Activated CD4-positive, alpha-beta T cell treated with anti-CD3 and anti-CD28 coated beads for 36 hours (primary cell): ENCODE results near the gene IFI35. TPM values are rescaled to one million over a fixed set of nuclear protein-coding genes. Genes with fewer than 3 reads are reported as not detected.

Experiments
- ATAC-seq: fragments of 200-7000 bp; cut with Tn5 transposase; one replicate; pipeline ENCODE4 v1.10.0; 2021; ENCODE audit warnings: mild to moderate bottlenecking, moderate library complexity
- CTCF ChIA-PET: fragments of 350-600 bp; sonication (Branson Sonifier 250); formaldehyde crosslinking; loops from one replicate; lab custom pipeline; 2021; ENCODE audit warnings: antibody characterized with exemption; lab: Charles Lee
- POLR2A ChIA-PET: fragments of 350-600 bp; sonication (Branson Sonifier 250); formaldehyde crosslinking; loops from one replicate; lab custom pipeline; 2021; ENCODE audit warnings: antibody characterized with exemption, inconsistent platforms; lab: Charles Lee
- DNase-seq: peaks from one replicate; pipeline ENCODE4 v3.0.0-alpha.2; 2020
- H3K27ac Mint-ChIP-seq: one replicate; pipeline ENCODE4 v1.8.0; 2021; ENCODE audit warnings: mixed read lengths
- H3K27me3 Mint-ChIP-seq: one replicate; pipeline ENCODE4 v1.8.0; 2021; ENCODE audit warnings: mixed read lengths
- H3K36me3 Mint-ChIP-seq: one replicate; pipeline ENCODE4 v1.8.0; 2021; ENCODE audit warnings: low read depth, mixed read lengths
- H3K4me1 Mint-ChIP-seq: one replicate; pipeline ENCODE4 v1.8.0; 2021; ENCODE audit warnings: mixed read lengths
- H3K4me3 Mint-ChIP-seq: one replicate; pipeline ENCODE4 v1.8.0; 2021; ENCODE audit warnings: mild to moderate bottlenecking, moderate library complexity, mixed read lengths
- H3K9me3 Mint-ChIP-seq: one replicate; pipeline ENCODE4 v1.8.0; 2021; ENCODE audit warnings: low read depth, mixed read lengths
- intact Hi-C, 2 experiments: fragments of 100-400 bp; cut with DNase I in 1 of 2; cut with micrococcal nuclease in 1 of 2; formaldehyde crosslinking; loops; one replicate each; pipeline versions ENCODE4 v1.14.2 to v1.15.1; 2022 to 2024; cut with DNase I, micrococcal nuclease
- total RNA-seq, 2 experiments: library from RNA; stranded (reverse); gene quantifications; one replicate each; pipeline ENCODE4 v1.2.3, GENCODE V29; 2021

IFI35 gene
- total RNA-seq, 2 experiments from 2014 or later = 65.3 to 68.1 TPM

GRCh38 chr17:43025290-43025657 is 18.7 kb downstream of the IFI35 start:
- Mint-ChIP-seq H3K4me3 (peak overlapping the region; percentile 61), H3K27ac (no peak overlapping the region), H3K27me3 (no peaks in the 10 kb centered on the region), H3K9me3 (no peaks in the 10 kb centered on the region), H3K4me1 (peaks cover 20% of the 10 kb centered on the region), H3K36me3 (no peaks in the 10 kb centered on the region)
- ChIA-PET CTCF (interaction anchor here (0.6 to 1.7 kb wide), 2 partner anchors 27 to 144 kb away, joined by 3 to 14 read pairs; partner anchors contain the start of gene RPL27), POLR2A (interaction anchor here (1.4 kb wide), 1 partner anchor 291 kb away, joined by 9 read pairs; no protein-coding TSS in a partner anchor)
- peak; percentile 0 for ATAC-seq
- intact Hi-C loops = loop anchor here in 1 of 2 experiments (2.0 kb wide), 1 partner anchor 364 kb away; no protein-coding TSS in a partner anchor
- DNase-seq = no peak

- Mint-ChIP-seq H3K4me3 (peak overlapping the region; percentile 61), H3K9me3 (no peaks in the 10 kb centered on the region), H3K27ac (no peak overlapping the region), H3K27me3 (no peaks in the 10 kb centered on the region), H3K36me3 (no peaks in the 10 kb centered on the region), H3K4me1 (peaks cover 15% of the 10 kb centered on the region)
- ChIA-PET CTCF (interaction anchor here (0.7 kb wide), 2 partner anchors 15 to 348 kb away, joined by 3 read pairs; no protein-coding TSS in a partner anchor), POLR2A (no interaction called here)
- DNase-seq = no peak
- no peak for ATAC-seq
- intact Hi-C loops = loop anchor here in 1 of 2 experiments (2.0 kb wide), 1 partner anchor 363 kb away; no protein-coding TSS in a partner anchor
Measured at GRCh38 chr17:43025766-43026537, 19.4 kb downstream of the IFI35 start.

DNA sequence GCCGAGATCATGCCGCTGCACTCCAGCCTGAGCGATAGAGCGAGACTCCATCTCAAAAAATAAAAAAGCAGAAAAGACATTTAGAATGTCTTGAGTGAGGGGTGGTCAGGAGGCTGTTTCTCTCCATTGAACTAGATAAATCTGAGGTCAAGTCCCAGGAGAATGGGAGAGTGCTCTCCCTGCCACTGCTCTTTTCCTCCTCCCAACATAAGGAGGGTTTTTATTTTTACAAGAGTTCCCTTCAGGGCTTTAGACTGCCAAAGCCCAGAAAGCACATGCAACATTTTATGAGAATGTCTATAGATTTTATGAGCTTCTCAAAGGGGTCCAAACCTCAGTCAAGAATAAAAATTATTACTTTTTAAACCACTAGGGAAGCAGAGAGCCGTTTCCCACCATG is 20.0 kb downstream of the IFI35 start:
- no peaks in the 10 kb centered on the region for H3K9me3 Mint-ChIP-seq
- intact Hi-C loops = no loop called here
- H3K27ac Mint-ChIP-seq = no peak overlapping the region
- no peaks in the 10 kb centered on the region for H3K27me3 Mint-ChIP-seq
- H3K4me3 Mint-ChIP-seq = no peak overlapping the region
- H3K4me1 Mint-ChIP-seq = peaks cover 11% of the 10 kb centered on the region
- DNase-seq = no peak
- H3K36me3 Mint-ChIP-seq = no peaks in the 10 kb centered on the region
- ChIA-PET POLR2A (no interaction called here), CTCF (interaction anchor here (0.7 kb wide), 2 partner anchors 15 to 349 kb away, joined by 3 read pairs; no protein-coding TSS in a partner anchor)
- ATAC-seq = no peak

DNA sequence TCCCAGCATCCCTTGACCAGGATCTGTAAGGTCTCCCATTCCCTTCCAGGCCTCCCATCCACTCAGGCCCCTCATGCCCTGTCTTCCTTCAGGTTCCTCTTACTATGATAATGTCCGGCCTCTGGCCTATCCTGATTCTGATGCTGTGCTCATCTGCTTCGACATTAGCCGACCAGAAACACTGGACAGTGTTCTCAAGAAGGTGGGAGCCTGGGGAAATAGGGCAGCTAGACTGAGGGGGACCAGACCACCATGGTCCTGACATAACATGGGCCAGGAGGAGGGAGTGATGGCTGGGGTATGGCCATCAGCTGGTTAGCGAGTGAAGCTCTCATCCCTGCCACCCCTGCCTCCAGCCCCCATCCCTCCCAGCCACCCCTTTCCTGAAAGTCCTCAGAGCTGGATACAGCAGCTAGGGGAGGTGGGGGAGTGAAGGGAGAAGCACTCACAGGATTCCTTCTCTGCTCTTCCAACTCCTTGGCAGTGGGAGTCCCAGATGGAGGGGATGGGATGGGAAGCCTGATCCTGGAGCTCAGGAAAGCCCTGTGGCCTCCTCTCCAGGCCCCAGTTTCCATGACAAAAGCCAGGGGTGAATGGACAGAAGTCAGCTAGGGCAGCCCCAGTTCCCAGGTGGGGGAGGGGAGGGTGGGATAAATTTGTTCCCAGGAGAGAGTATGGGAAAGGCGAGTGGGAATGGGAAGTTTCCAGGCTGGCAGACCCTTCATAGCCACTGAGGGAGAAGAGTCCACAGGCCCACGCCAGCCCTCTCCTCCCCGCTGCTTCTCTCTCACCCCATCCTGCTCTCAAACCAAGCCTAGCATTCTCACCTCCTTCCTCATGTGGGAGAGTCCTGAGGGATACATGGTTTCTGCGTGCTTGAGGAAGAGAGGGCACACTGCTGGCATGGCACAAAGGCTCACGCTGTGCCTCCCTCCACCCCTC is 20.8 kb downstream of the IFI35 start:
- H3K27me3 Mint-ChIP-seq = no peaks in the 10 kb centered on the region
- POLR2A ChIA-PET = no interaction called here
- no peak for ATAC-seq
- DNase-seq = no peak
- CTCF ChIA-PET = no interaction called here
- H3K4me1 Mint-ChIP-seq = peaks cover 11% of the 10 kb centered on the region
- H3K36me3 Mint-ChIP-seq = no peaks in the 10 kb centered on the region
- no peaks in the 10 kb centered on the region for H3K9me3 Mint-ChIP-seq
- intact Hi-C loops = no loop called here
- H3K4me3 Mint-ChIP-seq = no peak overlapping the region
- no peak overlapping the region for H3K27ac Mint-ChIP-seq

DNA sequence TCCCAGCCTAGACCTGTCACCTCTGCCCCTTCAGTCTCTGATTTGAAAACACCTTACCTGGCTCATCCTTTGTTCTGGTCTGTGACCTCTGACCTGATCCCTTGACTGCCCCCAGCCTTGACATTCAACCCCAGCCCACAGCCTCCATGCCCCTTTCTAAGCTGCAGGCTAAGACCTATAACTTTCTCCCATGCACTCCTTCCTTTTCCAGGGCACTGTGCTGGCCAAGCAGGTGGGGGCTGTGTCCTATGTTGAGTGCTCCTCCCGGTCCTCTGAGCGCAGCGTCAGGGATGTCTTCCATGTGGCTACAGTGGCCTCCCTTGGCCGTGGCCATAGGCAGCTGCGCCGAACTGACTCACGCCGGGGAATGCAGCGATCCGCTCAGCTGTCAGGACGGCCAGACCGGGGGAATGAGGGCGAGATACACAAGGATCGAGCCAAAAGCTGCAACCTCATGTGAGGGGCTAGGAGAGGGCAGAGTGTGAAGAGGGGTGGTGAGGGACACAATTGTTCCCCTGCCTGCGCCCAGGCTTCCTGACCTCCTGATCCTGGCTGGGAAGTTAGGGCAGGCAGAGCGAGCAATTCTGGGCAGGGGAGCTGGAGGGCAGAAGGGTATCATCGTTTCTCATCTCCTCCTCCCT is 21.8 kb downstream of the IFI35 start:
- peaks cover 11% of the 10 kb centered on the region for H3K4me1 Mint-ChIP-seq
- intact Hi-C loops = no loop called here
- H3K36me3 Mint-ChIP-seq = no peaks in the 10 kb centered on the region
- ATAC-seq (no peak), DNase-seq (no peak)
- H3K4me3 Mint-ChIP-seq = no peak overlapping the region
- POLR2A ChIA-PET = no interaction called here
- no peak overlapping the region for H3K27ac Mint-ChIP-seq
- CTCF ChIA-PET = interaction anchor here (0.6 kb wide), 1 partner anchor 206 kb away, joined by 5 read pairs; no protein-coding TSS in a partner anchor
- H3K27me3 Mint-ChIP-seq = no peaks in the 10 kb centered on the region
- H3K9me3 Mint-ChIP-seq = no peaks in the 10 kb centered on the region

GRCh38 chr17:43030137-43030767 is 23.7 kb downstream of the IFI35 start:
- ChIA-PET CTCF (interaction anchor here (0.7 kb wide), 1 partner anchor 33 kb away, joined by 3 read pairs; no protein-coding TSS in a partner anchor), POLR2A (no interaction called here)
- H3K36me3 Mint-ChIP-seq = no peaks in the 10 kb centered on the region
- no peaks in the 10 kb centered on the region for H3K27me3 Mint-ChIP-seq
- no peak overlapping the region for H3K27ac Mint-ChIP-seq
- intact Hi-C loops = no loop called here
- ATAC-seq = no peak
- H3K4me1 Mint-ChIP-seq = peaks cover 2% of the 10 kb centered on the region
- no peak for DNase-seq
- H3K9me3 Mint-ChIP-seq = no peaks in the 10 kb centered on the region
- no peak overlapping the region for H3K4me3 Mint-ChIP-seq

- ATAC-seq (no peak), DNase-seq (no peak)
- H3K4me1 Mint-ChIP-seq = no peaks in the 10 kb centered on the region
- POLR2A ChIA-PET = interaction anchor here (0.6 kb wide), 1 partner anchor 279 kb away, joined by 3 read pairs; no protein-coding TSS in a partner anchor
- no peak overlapping the region for H3K27ac Mint-ChIP-seq
- no peaks in the 10 kb centered on the region for H3K9me3 Mint-ChIP-seq
- H3K27me3 Mint-ChIP-seq = no peaks in the 10 kb centered on the region
- no peaks in the 10 kb centered on the region for H3K36me3 Mint-ChIP-seq
- CTCF ChIA-PET = no interaction called here
- intact Hi-C loops = no loop called here
- no peak overlapping the region for H3K4me3 Mint-ChIP-seq
Measured at GRCh38 chr17:43031666-43032065, 25.1 kb downstream of the IFI35 start.

DNA sequence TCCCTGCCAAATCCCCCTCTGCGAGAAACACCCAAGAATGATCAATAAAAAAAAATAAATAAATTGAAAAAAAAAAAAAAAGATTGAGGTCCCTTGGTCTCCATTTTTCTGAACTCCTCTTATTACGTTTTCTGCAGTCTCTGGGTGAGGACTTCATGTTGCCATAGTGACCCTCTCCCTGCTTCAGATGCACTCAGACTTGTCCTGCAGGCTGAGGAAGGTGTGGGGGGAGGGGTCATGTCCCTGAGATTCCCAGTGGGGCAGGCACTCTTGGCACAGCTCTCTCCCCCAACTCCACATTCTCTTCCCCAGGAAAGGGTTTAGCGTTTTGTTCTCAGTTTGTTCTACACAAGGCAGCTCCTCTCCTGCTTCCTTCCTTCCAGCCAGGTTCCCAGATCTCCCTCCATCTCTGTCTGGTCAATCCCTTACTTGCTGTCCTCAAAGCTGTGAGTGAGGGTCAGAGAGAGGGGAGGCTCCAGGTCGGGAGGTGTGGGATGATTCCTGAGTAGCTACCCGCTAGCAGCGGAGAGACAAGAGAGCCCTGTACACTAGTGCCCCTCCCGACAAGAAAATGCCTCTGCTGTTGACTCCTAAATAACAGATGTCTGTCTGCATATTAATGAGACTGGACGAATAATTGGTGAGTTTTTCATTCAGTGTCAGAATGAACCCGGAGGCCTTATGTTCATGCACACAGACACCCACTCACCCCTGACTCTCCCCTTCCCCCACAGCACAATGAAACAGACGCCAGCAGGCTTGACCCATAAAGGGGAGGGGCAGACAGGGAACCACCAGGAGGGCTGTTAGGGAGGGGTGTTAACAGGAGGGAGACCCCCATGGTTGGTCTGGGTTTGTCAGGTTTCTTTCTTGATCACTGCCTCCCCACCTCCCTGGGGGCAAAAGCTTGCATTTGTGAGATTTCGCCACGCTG is 27.6 kb downstream of the IFI35 start:
- no peak overlapping the region for H3K4me3 Mint-ChIP-seq
- DNase-seq (no peak), ATAC-seq (no peak)
- H3K27me3 Mint-ChIP-seq = no peaks in the 10 kb centered on the region
- H3K4me1 Mint-ChIP-seq = no peaks in the 10 kb centered on the region
- H3K9me3 Mint-ChIP-seq = no peaks in the 10 kb centered on the region
- no peaks in the 10 kb centered on the region for H3K36me3 Mint-ChIP-seq
- intact Hi-C loops = no loop called here
- CTCF ChIA-PET = no interaction called here
- POLR2A ChIA-PET = no interaction called here
- H3K27ac Mint-ChIP-seq = no peak overlapping the region

- H3K27me3 Mint-ChIP-seq = no peaks in the 10 kb centered on the region
- no peaks in the 10 kb centered on the region for H3K4me1 Mint-ChIP-seq
- ATAC-seq = no peak
- ChIA-PET POLR2A (no interaction called here), CTCF (no interaction called here)
- H3K36me3 Mint-ChIP-seq = no peaks in the 10 kb centered on the region
- intact Hi-C loops = no loop called here
- no peak overlapping the region for H3K27ac Mint-ChIP-seq
- H3K4me3 Mint-ChIP-seq = no peak overlapping the region
- no peaks in the 10 kb centered on the region for H3K9me3 Mint-ChIP-seq
- no peak for DNase-seq
Measured at GRCh38 chr17:43034894-43035293, 28.3 kb downstream of the IFI35 start.

DNA sequence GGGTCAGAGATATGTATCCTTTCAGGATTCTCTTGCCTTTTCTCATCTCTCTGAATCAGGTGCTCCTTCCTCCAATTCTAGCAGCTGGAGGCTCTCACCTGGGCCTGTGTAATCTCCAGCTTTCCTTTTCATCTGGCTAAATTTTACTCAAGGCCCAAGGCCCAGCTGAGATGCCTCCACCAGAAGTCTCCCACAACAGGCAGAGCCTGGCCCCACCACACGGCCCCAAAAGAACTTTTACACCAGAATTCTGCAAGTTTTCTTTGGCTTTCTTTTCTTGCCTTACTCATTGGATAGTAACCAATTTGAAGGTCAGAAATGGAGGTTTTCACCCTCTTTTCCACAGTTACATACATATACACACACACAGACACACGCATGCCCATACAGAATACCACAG is 33.1 kb downstream of the IFI35 start:
- ChIA-PET POLR2A (no interaction called here), CTCF (interaction anchor here (0.5 kb wide), 2 partner anchors 477 to 856 kb away, joined by 3 read pairs; no protein-coding TSS in a partner anchor)
- H3K36me3 Mint-ChIP-seq = peaks cover 7% of the 10 kb centered on the region
- no peak overlapping the region for H3K4me3 Mint-ChIP-seq
- no peak overlapping the region for H3K27ac Mint-ChIP-seq
- DNase-seq = no peak
- ATAC-seq = no peak
- no peaks in the 10 kb centered on the region for H3K27me3 Mint-ChIP-seq
- no peaks in the 10 kb centered on the region for H3K4me1 Mint-ChIP-seq
- no peaks in the 10 kb centered on the region for H3K9me3 Mint-ChIP-seq
- intact Hi-C loops = no loop called here
